HepG2 (cell line): ENCODE results near the gene CDSN. TPM values are rescaled to one million over a fixed set of nuclear protein-coding genes. Genes with fewer than 3 reads are reported as not detected.

ENCODE experiments used
- CC2D1A ChIP-seq: sonication (generic); formaldehyde crosslinking; IDR thresholded peaks from 2 replicates; pipeline ENCODE4 v1.8.1; 2023; ENCODE audit warnings: mild to moderate bottlenecking, missing genetic modification reagents
- CREB1 ChIP-seq, 2 experiments: fragments of 450-650 bp in 1 of 2; IDR thresholded peaks; 2 replicates each; pipeline ENCODE4 v1.6.1; 2016 to 2017; ENCODE audit warnings: control low read depth in 1 of 2, mild to moderate bottlenecking in 1 of 2, missing compliant biosample characterization in 1 of 2, missing genetic modification characterization in 1 of 2
- FIP1L1 ChIP-seq: fragments of 200-400 bp; formaldehyde crosslinking; IDR thresholded peaks from 2 replicates; pipeline ENCODE4 v1.6.1; 2018; ENCODE audit warnings: low read depth, mild to moderate bottlenecking, low read length, moderate library complexity, borderline replicate concordance; ENCODE audit not compliant: insufficient read depth
- FOXP1 ChIP-seq, 2 experiments: fragments of 450-650 bp in 1 of 2; IDR thresholded peaks; 2 replicates each; pipeline ENCODE4 v1.6.1; 2017 to 2018; ENCODE audit warnings: antibody characterized with exemption in 1 of 2
- FOXP4 ChIP-seq: sonication (generic); formaldehyde crosslinking; IDR thresholded peaks from 2 replicates; pipeline ENCODE4 v1.4.0; 2020; ENCODE audit warnings: missing genetic modification reagents
- HDAC1 ChIP-seq: sonication (generic); formaldehyde crosslinking; IDR thresholded peaks from 2 replicates; pipeline ENCODE4 v1.5.1; 2020; ENCODE audit warnings: mild to moderate bottlenecking, missing genetic modification reagents
- HIVEP1 ChIP-seq: sonication (generic); formaldehyde crosslinking; IDR thresholded peaks from 2 replicates; pipeline ENCODE4 v1.4.0; 2020; ENCODE audit warnings: mild to moderate bottlenecking, missing genetic modification reagents
- HNRNPLL ChIP-seq: fragments of 200-400 bp; formaldehyde crosslinking; IDR thresholded peaks from 2 replicates; pipeline ENCODE4 v1.6.1; 2017; ENCODE audit warnings: mild to moderate bottlenecking, low read depth, low read length; ENCODE audit not compliant: poor library complexity, severe bottlenecking
- KDM2A ChIP-seq: sonication (generic); formaldehyde crosslinking; IDR thresholded peaks from 2 replicates; pipeline ENCODE4 v1.4.0; 2020; ENCODE audit warnings: low read depth, missing genetic modification reagents, borderline replicate concordance
- KLF9 ChIP-seq: IDR thresholded peaks from 2 replicates; pipeline ENCODE4 v1.6.1; 2016; ENCODE audit warnings: low read depth
- MIER3 ChIP-seq: IDR thresholded peaks from 2 replicates; pipeline ENCODE4 v1.6.1; 2016; ENCODE audit warnings: missing compliant biosample characterization, borderline replicate concordance
- PCBP1 ChIP-seq: fragments of 200-400 bp; formaldehyde crosslinking; IDR thresholded peaks from 2 replicates; pipeline ENCODE4 v1.6.1; 2017; ENCODE audit warnings: mild to moderate bottlenecking, low read depth, low read length, borderline replicate concordance
- POLR2AphosphoS5 ChIP-seq: IDR thresholded peaks from 2 replicates; pipeline ENCODE4 v1.6.1; 2012; ENCODE audit warnings: low read depth, low read length
- SIN3A ChIP-seq: IDR thresholded peaks from 2 replicates; pipeline ENCODE4 v1.6.1; 2011; ENCODE audit warnings: low read depth, mild to moderate bottlenecking, control low read depth, low read length, borderline replicate concordance
- TCF7 ChIP-seq: sonication (generic); IDR thresholded peaks from 2 replicates; pipeline ENCODE4 v1.6.1; 2016; ENCODE audit warnings: antibody characterized with exemption, low read depth
- ZBTB33 ChIP-seq: sonication (generic); formaldehyde crosslinking; IDR thresholded peaks from 2 replicates; pipeline ENCODE4 v1.4.0; 2020; ENCODE audit warnings: missing genetic modification reagents
- ZFP90 ChIP-seq: sonication (generic); formaldehyde crosslinking; IDR thresholded peaks from 2 replicates; pipeline ENCODE4 v1.8.0; 2022; ENCODE audit warnings: missing genetic modification reagents, mild to moderate bottlenecking, inconsistent platforms, borderline replicate concordance
- ZNF10 ChIP-seq: sonication (generic); formaldehyde crosslinking; IDR thresholded peaks from 2 replicates; pipeline ENCODE4 v1.4.0; 2020; ENCODE audit warnings: mild to moderate bottlenecking, low read depth, missing genetic modification reagents, borderline replicate concordance
- ZNF263 ChIP-seq: sonication (generic); formaldehyde crosslinking; IDR thresholded peaks from 2 replicates; pipeline ENCODE4 v1.4.0; 2020; ENCODE audit warnings: missing genetic modification reagents
- ZNF737 ChIP-seq: sonication (generic); formaldehyde crosslinking; IDR thresholded peaks from 2 replicates; pipeline ENCODE4 v1.5.0; 2020; ENCODE audit warnings: missing genetic modification reagents, mild to moderate bottlenecking, borderline replicate concordance
- ZNF772 ChIP-seq: sonication (generic); formaldehyde crosslinking; IDR thresholded peaks from 2 replicates; pipeline ENCODE4 v1.5.0; 2020; ENCODE audit warnings: mild to moderate bottlenecking, missing genetic modification reagents
- ZNF776 ChIP-seq: sonication (generic); formaldehyde crosslinking; IDR thresholded peaks from 2 replicates; pipeline ENCODE4 v1.4.0; 2020; ENCODE audit warnings: mild to moderate bottlenecking, missing genetic modification reagents
- polyA plus RNA-seq, 8 experiments: library from polyadenylated mRNA; depleted of rRNA in 3 of 8; stranded (reverse) in 7 of 8; unstranded in 1 of 8; fragments of >200 nt; fragmentation: Illumina TruSeq in 4 of 8; extraction: Trizol in 4 of 8; gene quantifications; 2 replicates each; pipeline versions ENCODE4 v1.2.1 to v1.2.3, GENCODE V29; 2011 to 2016; ENCODE audit warnings: low read depth in 4 of 8, missing spikeins in 1 of 8, mixed read lengths in 1 of 8; ENCODE audit not compliant: insufficient read depth in 1 of 8
- total RNA-seq, 5 experiments: library from RNA; depleted of rRNA; stranded (reverse); fragments of >200 nt; fragmentation: Illumina TruSeq; extraction: Trizol; gene quantifications; 2 replicates each; pipeline ENCODE4 v1.2.3, GENCODE V29; 2016; ENCODE audit warnings: low read depth in 1 of 5
- TF ChIP-seq, protein P1 (sequence below): sonication (generic); formaldehyde crosslinking; IDR thresholded peaks from 2 replicates; pipeline ENCODE4 v1.8.1; 2023; ENCODE audit warnings: mild to moderate bottlenecking, moderate library complexity, missing genetic modification reagents

The CDSN gene
- total and polyA plus RNA-seq, 2 of the 13 experiments (the other 11 are each of a cell fraction or from before 2014, with no cell fraction given): not detected

DNA sequence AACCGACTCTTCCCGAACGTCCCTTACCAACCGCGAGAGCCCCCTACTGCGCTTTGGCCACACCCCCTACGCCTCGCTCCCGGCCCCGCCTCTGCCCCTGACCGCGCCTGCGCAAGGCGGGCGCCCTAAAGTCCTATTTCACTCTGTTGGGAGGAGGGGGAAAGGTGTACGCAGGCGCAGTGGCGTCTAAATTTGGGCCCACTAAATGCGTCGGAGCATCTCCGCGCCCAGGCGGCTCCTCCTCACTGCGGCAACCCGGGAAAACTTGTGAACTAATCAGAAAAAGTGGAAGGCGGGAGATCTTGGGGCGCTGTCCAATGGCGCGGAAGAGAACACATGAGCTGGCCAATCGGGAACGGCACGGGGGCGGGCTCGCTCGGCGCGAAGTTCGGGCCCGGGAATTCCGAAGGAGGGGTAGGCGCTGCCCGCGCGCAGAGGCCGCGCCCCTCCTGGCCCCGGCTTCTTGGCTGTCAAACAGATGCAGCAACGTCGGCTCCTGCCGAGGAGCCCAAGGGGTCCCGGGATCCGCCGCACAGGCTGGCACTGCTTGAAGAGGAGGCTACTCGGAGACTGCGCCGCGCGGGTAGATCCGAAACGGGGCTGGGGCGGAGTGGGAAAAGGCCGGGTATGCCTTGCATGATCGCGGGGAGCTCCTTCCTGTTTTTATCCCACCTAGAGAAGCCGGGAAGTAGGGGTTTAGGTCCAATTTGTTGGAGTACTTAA, 38.1 kb upstream of the CDSN start, which contains the start of gene TCF19 (continued):
- TF ChIP-seq ZBTB33 (CRISPR knock-in tag) (no peak), ZFP90 (CRISPR knock-in tag) (no peak; the same call in 1 of the 2 replicates), ZNF772 (CRISPR knock-in tag) (0 out of 2 replicates have a peak, but pooled peaks have one; percentile 87), PCBP1 (0 out of 2 replicates have a peak, but pooled peaks have one; percentile 70), TCF7 (no peak), SIN3A (peak; percentile 99), HIVEP1 (CRISPR knock-in tag) (peak; percentile 85), HNRNPLL (peak; percentile 96), MIER3 (peak; percentile 16; the same call in 1 of the 2 replicates), ZNF776 (peak; percentile 29; the same call in 1 of the 2 replicates), KDM2A (CRISPR knock-in tag) (peak; percentile 75), CREB1 (IDR thresholded peaks at IDR 0.05) (peak; percentile 67; the same call in 1 of the 2 replicates), CREB1 (CRISPR knock-in tag; IDR thresholded peaks at IDR 0.05) (peak; percentile 86), KLF9 (CRISPR knock-in tag) (peak; percentile 72; the same call in 1 of the 2 replicates), FOXP4 (CRISPR knock-in tag) (no peak), CC2D1A (CRISPR knock-in tag) (peak; percentile 96; the same call in 1 of the 2 replicates), FIP1L1 (0 out of 2 replicates have a peak, but pooled peaks have one; percentile 54), POLR2AphosphoS5 (peak; percentile 85), FOXP1 (IDR thresholded peaks at IDR 0.05) (no peak), FOXP1 (CRISPR knock-in tag; IDR thresholded peaks at IDR 0.05) (no peak), ZNF737 (CRISPR knock-in tag) (peak; percentile 44; the same call in 1 of the 2 replicates), HDAC1 (CRISPR knock-in tag) (peak; percentile 99), ZNF10 (CRISPR knock-in tag) (no peak), ZNF263 (peak; percentile 46; the same call in 1 of the 2 replicates)
- TF ChIP-seq, protein P1, sequence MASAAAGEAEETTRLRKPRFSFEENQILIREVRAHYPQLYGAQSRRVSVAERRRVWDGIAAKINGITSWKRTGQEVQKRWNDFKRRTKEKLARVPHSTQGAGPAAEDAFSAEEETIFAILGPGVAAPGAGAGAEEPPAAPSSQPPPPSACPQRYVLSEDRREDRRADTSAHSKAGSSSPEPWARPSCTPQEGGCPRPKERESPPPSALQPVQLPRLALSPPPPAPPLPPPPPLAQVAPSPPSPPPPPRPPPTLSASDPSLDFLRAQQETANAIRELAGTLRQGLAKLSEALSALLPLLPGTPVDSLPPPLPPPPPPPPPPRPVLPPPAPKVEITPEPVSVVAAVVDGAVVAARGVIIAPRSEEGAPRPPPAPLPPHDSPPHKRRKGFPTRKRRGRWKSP (CRISPR knock-in tag): peak; percentile 87
